K562 (cell line): ENCODE data around the gene PIK3R1. TPM values are rescaled to one million over a fixed set of nuclear protein-coding genes. Genes with fewer than 3 reads are reported as not detected.

Experiments used
- DMBX1 ChIP-seq: fragments of 250-450 bp; sonication (Bioruptor Pico); IDR thresholded peaks from 2 replicates; pipeline ENCODE4 v1.8.0; 2022; ENCODE audit warnings: inconsistent platforms, mild to moderate bottlenecking, moderate library complexity, borderline replicate concordance
- GATAD2B ChIP-seq: fragments of 450-650 bp; IDR thresholded peaks from 2 replicates; pipeline ENCODE4 v1.6.1; 2017; ENCODE audit warnings: mild to moderate bottlenecking, borderline replicate concordance
- GTF3C2 ChIP-seq: IDR thresholded peaks from 3 replicates; pipeline ENCODE4 v1.6.1; 2011; ENCODE audit warnings: borderline replicate concordance, mild to moderate bottlenecking, moderate library complexity; ENCODE audit not compliant: insufficient read length; ENCODE audit errors: extremely low read depth
- PBX2 ChIP-seq, 2 experiments: IDR thresholded peaks in 1 of 2; conservative IDR thresholded peaks in 1 of 2; 2 replicates each; pipeline ENCODE4 v1.6.1; 2016; ENCODE audit warnings: low read depth in 2 of 2, mild to moderate bottlenecking in 1 of 2, missing compliant biosample characterization in 1 of 2, missing genetic modification characterization in 1 of 2, moderate library complexity in 1 of 2
- RNF219 ChIP-seq: fragments of 250-450 bp; sonication (Bioruptor Pico); IDR thresholded peaks from 2 replicates; pipeline ENCODE4 v1.5.0; 2022; ENCODE audit warnings: mild to moderate bottlenecking
- RREB1 ChIP-seq: fragments of 250-450 bp; sonication (Bioruptor Pico); IDR thresholded peaks from 2 replicates; pipeline ENCODE4 v1.4.0; 2020
- SMARCC2 ChIP-seq: fragments of 450-650 bp; IDR thresholded peaks from 2 replicates; pipeline ENCODE4 v1.6.1; 2017; ENCODE audit warnings: antibody characterized with exemption, moderate library complexity, mild to moderate bottlenecking, low read depth
- ZBTB2 ChIP-seq: fragments of 450-650 bp; IDR thresholded peaks from 2 replicates; pipeline ENCODE4 v1.6.1; 2016; ENCODE audit warnings: antibody characterized with exemption
- ZNF134 ChIP-seq: fragments of 250-450 bp; sonication (Bioruptor Pico); conservative IDR thresholded peaks from 2 replicates; pipeline ENCODE4 v1.4.0; 2020
- ZNF253 ChIP-seq: fragments of 250-450 bp; sonication (Bioruptor Pico); conservative IDR thresholded peaks from 2 replicates; pipeline ENCODE4 v1.6.1; 2021; ENCODE audit warnings: mild to moderate bottlenecking
- ZNF347 ChIP-seq: fragments of 450-650 bp; formaldehyde crosslinking; IDR thresholded peaks from 2 replicates; pipeline ENCODE4 v1.4.0; 2020; ENCODE audit warnings: low read depth, mild to moderate bottlenecking, moderate library complexity
- ZNF57 ChIP-seq: fragments of 450-650 bp; formaldehyde crosslinking; IDR thresholded peaks from 2 replicates; pipeline ENCODE4 v1.4.0; 2020; ENCODE audit warnings: mild to moderate bottlenecking, moderate library complexity
- polyA plus RNA-seq, 8 experiments: library from polyadenylated mRNA; depleted of rRNA in 4 of 8; stranded (reverse) in 5 of 8; unstranded in 3 of 8; fragments of >200 nt; fragmentation: Nextera tagmentation in 2 of 8; fragmentation: Illumina TruSeq in 1 of 8; extraction: Ambion mirVana in 2 of 8; extraction: Trizol in 1 of 8; gene quantifications; 2 replicates each; pipeline versions ENCODE4 v1.2.1 to v1.2.3, GENCODE V29; 2011 to 2014; ENCODE audit warnings: inconsistent platforms in 1 of 8, missing spikeins in 1 of 8
- total RNA-seq, 7 experiments: library from RNA; depleted of rRNA in 6 of 7; stranded (reverse); fragments of >200 nt in 6 of 7; fragmentation: Illumina TruSeq in 2 of 7; extraction: Trizol in 2 of 7; gene quantifications; 2 replicates each; pipeline versions ENCODE4 v1.2.1 to v1.2.3, GENCODE V29; 2011 to 2021; ENCODE audit warnings: low replicate concordance in 1 of 7

Gene PIK3R1
- total and polyA plus RNA-seq, 9 of the 15 experiments (the other 6 are each of a cell fraction or from before 2014, with no cell fraction given) = 1.1 to 9.7 (median 4.8) TPM

DNA sequence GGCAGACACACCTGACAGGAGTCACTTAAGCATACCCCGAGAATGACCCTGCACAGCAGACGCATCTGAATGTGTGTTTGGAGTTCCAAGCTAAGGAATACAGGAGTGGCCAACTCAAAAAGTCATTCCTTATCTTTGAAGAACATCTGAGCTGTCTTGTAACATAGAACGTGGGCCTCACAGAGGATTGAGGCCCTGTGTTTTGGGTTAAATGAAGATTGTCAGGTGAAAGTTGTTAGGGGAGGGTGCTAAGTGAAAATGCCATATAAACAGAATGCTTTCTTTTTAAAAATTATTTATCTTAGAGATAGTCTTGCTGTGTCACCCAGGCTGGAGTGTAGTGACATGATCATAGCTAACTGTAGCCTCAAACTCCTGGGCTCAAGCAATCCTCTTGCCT is 100.9 kb downstream of the PIK3R1 start (continued):
- no peak for TF ChIP-seq SMARCC2
- no peak for TF ChIP-seq ZBTB2
- TF ChIP-seq ZNF347 (CRISPR knock-in tag) = no peak
- TF ChIP-seq RNF219 (CRISPR knock-in tag) = no peak
- no peak for TF ChIP-seq ZNF253 (CRISPR knock-in tag)
- no peak for TF ChIP-seq RREB1
- no peak for TF ChIP-seq PBX2 (CRISPR knock-in tag; IDR thresholded peaks at IDR 0.05; ENCODE audit: low read depth)
- 0 out of 2 replicates have a peak, but pooled peaks have one; percentile 21 for TF ChIP-seq PBX2 (tag; conservative IDR thresholded peaks at IDR 0.05; ENCODE audit: low read depth)
- no peak for TF ChIP-seq ZNF57 (CRISPR knock-in tag)
- no peak for TF ChIP-seq GATAD2B
- no peak for TF ChIP-seq DMBX1 (CRISPR knock-in tag)
- no peak for TF ChIP-seq ZNF134 (CRISPR knock-in tag)
- TF ChIP-seq GTF3C2 = no peak
